HG03175 (cell line): ENCODE results near the gene KCNN2.
"Not testable (repeated sequence)": the region's sequence is repeated elsewhere in the genome, so short reads cannot be mapped to it uniquely, and the experiment has no call there.

Source experiments
- ATAC-seq: cut with Tn5 transposase; IDR thresholded peaks from one replicate; pipeline ENCODE4 v1.9.1; 2021; ENCODE audit warnings: mild to moderate bottlenecking, moderate library complexity; ENCODE audit not compliant: unreplicated experiment

The KCNN2 gene

DNA sequence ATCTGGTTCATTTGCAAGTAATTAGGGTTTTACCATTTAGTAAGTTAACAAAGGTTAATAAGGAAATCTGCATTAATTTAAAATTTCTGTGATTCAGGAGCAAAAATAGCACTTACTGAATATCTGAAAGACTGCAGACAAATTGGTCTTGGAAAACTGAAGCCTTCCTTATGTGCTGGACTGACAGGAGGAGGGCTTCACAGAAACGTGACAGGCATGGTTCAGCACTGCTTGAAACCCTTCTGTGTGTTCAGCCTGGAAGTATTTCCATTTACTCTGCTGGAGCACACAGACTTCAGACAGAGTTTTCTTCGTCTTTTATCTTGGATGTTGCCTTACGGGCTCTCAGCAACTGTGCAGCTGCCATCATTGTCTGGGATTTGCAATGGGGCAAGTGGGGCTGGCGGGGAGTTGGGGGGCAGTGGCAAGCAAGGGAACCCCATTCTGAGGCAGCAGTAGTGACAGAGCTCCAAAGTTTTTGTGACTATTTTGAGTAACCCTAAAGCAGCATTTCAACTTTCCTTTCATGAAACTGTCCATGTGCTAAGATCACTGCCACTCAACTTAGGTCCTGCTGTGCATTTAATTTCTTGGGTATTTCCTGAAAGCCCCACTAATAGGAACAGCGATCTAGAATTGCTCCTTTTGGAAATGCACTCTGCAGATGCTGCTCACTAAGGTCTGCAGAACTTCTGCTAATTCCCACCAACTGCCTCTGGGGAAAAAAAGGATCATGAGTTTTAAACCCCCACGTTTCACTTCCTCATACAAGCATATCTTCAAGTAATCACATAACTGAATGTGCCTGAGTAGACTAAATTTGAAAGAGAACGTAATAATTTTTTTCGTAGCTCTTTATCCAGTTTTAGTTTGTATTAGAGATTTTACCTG lies 56.6 kb downstream of the KCNN2 start:
- ATAC-seq, result peak; percentile 96

DNA sequence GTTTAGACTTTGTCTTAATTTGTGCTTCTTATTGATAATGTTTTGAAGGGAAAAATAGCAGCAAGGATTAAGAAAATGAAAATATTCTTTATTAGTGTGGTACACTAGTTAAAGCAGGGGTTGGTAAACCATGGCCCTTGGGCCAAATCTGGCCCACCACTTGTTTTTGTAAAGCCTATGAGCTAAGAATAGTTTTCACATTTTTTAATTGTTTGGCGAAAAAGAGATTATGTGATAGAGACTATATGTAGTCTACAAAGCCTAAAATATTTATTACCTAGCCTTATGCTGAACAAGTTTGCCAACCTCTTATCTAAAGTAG lies 57.2 kb downstream of the KCNN2 start:
- peak; percentile 30 for ATAC-seq

DNA sequence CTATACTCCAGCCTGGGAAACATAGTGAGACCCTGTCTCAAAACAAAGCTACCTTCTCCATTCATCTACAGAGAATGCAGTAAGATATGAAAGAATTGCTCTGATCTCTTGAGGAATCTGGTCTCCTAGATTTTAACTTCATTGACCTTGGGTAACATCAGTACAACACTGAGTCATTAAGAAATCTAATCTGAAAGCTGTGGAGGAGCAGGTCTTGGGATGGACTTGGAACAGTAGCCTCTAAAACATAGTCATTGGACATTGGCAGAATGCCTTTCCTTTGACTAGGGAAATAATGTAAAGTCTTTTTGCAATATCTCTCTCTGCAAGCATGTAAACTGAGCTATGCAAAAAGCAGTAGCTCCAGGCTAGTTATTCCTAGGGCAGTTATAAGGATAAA lies 58.1 kb downstream of the KCNN2 start:
- ATAC-seq, result no peak

DNA sequence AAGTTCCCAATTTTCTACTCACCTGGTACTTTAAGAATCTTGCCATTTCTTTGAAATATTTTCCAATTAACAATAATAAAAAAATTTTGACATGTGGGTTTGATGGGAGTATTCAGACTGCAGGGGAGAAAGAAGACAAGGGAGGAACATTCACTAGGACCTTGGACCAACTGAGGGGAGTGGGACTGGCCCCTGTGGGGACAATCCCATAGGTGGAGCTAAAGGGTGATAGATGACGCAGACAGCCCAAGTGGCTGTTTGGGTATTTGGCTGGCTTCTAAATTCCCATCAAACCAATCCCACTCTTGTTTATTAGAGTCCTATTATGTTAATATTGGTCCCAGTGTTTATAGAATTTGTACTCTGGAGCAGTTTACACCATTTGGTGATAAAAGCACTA lies 65.3 kb downstream of the KCNN2 start:
- ATAC-seq, result no peak

DNA sequence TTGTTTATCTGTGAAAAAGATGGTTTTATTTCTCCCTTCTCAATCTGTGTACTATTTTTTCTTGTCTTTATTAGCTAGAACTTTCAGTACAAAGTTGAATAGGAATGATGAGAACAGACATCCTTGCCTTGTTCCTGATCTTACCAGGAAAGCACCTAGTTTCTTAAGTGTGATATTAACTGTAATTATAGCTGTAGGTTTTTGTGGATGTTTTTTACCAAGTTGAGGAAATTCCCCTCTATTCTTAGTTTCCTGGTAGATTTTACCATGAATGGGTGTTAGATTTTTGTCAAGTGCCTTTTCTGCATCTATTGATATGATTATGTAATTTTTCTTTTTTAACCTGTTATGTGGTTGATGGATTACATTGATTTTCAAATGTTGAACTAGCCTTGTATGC lies 68.7 kb downstream of the KCNN2 start:
- no peak for ATAC-seq

GRCh38 chr5:114432684-114433083 lies 70.8 kb downstream of the KCNN2 start:
- not testable (repeated sequence) for ATAC-seq

GRCh38 chr5:114434396-114435219 lies 72.7 kb downstream of the KCNN2 start:
- no peak for ATAC-seq

GRCh38 chr5:114435220-114435481 lies 73.3 kb downstream of the KCNN2 start:
- ATAC-seq, result no peak

DNA sequence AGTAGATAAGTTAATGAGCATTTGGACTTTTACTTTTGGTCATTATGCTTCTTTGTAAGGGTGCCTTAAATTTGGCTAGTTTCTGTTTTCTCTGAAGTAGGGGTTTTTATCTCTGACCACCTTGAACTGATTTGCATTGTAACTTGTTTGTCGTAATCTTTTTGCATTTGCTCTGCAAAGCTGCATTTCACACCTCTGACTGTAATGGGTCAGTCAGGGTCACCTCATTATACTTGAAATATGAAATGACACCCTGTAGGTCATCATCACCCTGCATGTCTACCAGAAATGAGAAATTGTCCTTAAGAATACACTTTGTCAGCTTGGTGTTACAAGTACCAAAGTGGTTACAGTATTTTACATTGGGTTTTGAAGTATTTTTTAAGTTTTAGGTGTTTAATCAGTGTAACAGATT lies 74.0 kb downstream of the KCNN2 start:
- peak; percentile 87 for ATAC-seq

DNA sequence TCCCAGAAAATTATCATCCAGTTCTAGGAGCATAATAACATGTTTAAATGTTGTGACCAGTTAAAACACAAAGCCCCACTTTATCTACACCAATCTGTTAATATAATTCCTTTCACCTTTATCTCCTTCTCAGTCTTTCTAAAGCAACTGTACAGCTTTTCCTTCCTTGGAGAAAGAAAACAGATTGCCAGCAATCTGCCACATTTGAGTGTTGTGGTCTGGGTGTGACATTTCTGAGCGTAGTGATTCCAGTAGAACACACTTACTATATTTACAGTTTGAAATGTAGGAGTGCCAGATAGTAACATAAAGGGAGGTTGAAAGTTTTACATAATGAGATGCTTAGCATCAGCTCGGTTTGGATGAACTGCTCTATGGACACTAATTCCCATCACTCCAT lies 76.1 kb downstream of the KCNN2 start:
- ATAC-seq, result no peak

DNA sequence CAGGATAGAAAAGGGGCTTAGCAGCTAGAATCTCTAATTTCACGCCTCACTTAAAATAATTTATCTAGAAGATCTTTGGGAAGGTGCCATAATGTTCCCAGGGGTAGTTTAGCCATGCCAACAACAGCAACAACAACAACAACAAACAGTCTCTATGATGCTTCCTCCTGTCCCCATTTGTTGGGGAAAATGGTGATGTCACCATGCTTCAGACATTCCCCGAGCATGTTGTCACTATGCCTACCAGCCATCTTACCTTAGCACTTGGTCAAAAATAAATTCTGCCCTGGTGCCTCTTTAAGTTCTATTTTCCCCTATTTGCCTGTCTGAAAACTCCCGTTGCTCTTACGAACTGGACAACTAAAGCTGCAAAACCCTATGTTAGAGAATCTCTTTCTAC lies 76.6 kb downstream of the KCNN2 start:
- ATAC-seq, result no peak

GRCh38 chr5:114447084-114447773 lies 85.4 kb downstream of the KCNN2 start:
- no peak for ATAC-seq

DNA sequence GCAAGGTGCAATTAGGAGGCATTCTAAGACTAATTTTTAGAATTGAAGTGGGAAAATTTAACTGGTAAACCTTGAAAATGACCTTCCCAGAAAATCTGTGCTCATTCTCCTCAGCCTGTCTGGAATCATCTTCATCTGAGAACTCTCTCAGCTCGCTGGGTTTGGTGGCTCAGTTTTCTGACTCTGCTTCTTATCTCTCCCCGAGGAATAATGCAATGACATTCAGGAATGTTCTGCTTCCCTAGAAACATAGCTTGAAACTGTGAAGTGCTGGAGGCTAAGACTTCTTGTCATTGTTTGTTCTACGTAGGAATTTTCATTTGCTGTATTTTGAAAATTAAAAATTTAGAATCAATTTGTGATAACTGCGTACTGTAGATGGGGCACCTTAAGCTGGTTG lies 86.6 kb downstream of the KCNN2 start:
- ATAC-seq, result no peak

DNA sequence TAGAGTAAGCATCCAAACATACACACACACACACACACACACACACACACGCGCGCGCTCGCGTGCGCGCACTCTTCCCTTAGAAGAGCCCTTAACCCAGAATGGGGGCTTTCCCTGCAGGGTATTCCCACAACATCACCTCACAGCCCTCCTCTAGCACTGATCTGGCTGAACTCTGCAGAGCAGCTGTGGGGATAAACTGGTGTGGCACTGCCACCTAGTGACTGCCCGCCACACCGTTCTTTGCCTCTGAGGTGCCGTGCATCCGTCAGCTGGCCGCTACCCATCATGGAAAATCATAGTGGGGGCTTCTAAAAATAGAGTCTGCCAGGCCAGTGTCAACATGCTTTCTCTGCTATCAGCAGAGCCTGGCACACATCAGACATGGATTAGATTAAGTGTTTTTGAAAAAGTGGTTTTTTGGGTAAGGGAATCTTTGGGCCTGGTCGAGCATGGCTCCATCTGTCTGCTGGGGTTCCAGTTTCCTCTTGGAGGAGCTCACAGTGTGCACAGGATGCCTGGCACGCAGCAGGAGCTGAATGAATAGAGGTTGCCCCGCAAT lies 88.1 kb downstream of the KCNN2 start:
- peak; percentile 97 for ATAC-seq

- ATAC-seq, result no peak
Measured at GRCh38 chr5:114450437-114450836, 88.6 kb downstream of the KCNN2 start.

DNA sequence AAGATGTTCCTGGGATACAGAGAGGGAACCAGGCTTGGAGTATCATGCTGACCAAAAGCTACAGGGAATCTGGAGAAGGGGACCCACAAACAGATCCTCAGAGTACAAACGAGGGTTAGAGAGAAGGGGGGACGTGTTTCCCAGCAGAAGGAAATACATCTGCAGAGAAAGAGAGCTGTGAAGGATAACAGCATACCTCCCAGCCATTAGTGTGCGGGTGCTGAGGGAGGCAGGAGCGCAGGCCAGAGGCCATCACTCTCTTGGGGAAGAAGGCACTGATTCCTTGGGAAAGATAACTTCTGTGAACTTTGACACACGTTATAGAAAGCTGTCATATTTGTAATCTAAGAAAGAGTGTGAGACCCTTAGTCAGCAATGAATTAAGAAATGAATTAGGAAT lies 96.9 kb downstream of the KCNN2 start:
- ATAC-seq, result no peak

- ATAC-seq, result no peak
Measured at GRCh38 chr5:114467171-114467570, 105.3 kb downstream of the KCNN2 start.

DNA sequence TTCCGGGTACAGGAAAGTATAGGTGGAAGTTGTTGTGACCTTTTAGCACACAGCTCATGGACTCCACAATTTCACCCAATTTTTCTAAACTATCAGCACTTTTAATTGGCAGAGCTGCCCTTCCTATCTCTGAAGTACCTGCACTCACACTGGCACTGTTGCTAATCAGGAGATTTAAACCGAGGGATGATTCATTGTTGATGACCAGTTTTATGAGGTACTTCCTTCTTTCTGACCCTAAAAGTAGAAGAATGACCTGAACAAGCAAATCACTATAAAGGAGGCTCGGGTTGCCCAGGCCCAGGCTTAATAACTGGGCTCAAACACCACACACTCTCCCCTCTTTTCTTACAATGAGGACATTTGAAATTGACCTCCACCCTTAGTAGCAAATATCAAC lies 105.9 kb downstream of the KCNN2 start:
- ATAC-seq, result no peak

- no peak for ATAC-seq
Measured at GRCh38 chr5:114469372-114469771, 107.5 kb downstream of the KCNN2 start.

GRCh38 chr5:114471529-114471928 lies 109.7 kb downstream of the KCNN2 start:
- no peak for ATAC-seq

DNA sequence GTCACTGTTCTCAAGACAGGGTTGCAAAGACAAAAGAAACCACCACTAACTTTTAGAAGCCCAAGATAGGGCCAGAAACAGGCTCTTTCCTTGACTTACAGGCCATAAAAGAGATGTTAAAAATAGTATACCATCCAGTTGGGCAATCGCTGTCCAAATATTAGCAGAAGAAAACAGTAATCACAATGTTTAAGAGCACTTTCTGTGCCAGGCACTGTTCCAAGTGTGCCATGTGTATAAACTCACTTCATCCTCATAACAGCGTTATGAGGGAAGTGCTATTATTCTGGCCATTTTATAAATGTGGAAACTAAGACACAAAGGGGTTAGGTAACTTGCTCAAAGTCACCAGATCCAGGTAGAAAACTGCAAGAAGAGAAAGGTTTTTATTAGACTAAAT lies 111.7 kb downstream of the KCNN2 start:
- no peak for ATAC-seq
